Keratinocyte (primary cell): ENCODE data around the gene EIF2S1. TPM values are rescaled to one million over a fixed set of nuclear protein-coding genes. Genes with fewer than 3 reads are reported as not detected.

ENCODE experiments used
- DNase-seq: peaks from one replicate; pipeline ENCODE4 v3.0.0-alpha.2; 2011; ENCODE audit warnings: low read depth, missing footprints, low spot score
- FAIRE-seq: peaks from 2 replicates; lab custom pipeline; 2011; peaks lifted over from hg19 to GRCh38; lab: Jason Lieb, UNC
- H2AFZ ChIP-seq: 2 replicates; pipeline ENCODE4 v1.6.0; 2012; ENCODE audit warnings: low read length, control low read depth, inconsistent platforms; ENCODE audit not compliant: control insufficient read depth
- H3K27ac ChIP-seq: 2 replicates; pipeline ENCODE4 v1.5.1; 2011; ENCODE audit warnings: low read length; ENCODE audit not compliant: control insufficient read depth, insufficient read depth
- H3K27me3 ChIP-seq: 3 replicates; pipeline ENCODE4 v1.6.0; 2011; ENCODE audit warnings: low read length; ENCODE audit not compliant: control insufficient read depth, insufficient read depth; ENCODE audit errors: extremely low read depth
- H3K36me3 ChIP-seq, 2 experiments: 2 replicates in 1 of 2; 3 replicates in 1 of 2; pipeline ENCODE4 v1.5.1; 2011; ENCODE audit warnings: low read length in 2 of 2, mild to moderate bottlenecking in 1 of 2; ENCODE audit not compliant: control insufficient read depth in 2 of 2, insufficient read depth in 2 of 2; ENCODE audit errors: extremely low read depth in 1 of 2
- H3K4me1 ChIP-seq: 3 replicates; pipeline ENCODE4 v1.5.1; 2011; ENCODE audit warnings: low read length; ENCODE audit not compliant: control insufficient read depth, insufficient read depth; ENCODE audit errors: extremely low read depth
- H3K4me2 ChIP-seq: 3 replicates; pipeline ENCODE4 v1.6.0; 2011; ENCODE audit warnings: low read depth, low read length; ENCODE audit not compliant: control insufficient read depth, insufficient read depth; ENCODE audit errors: extremely low read depth
- H3K4me3 ChIP-seq, 3 experiments: fragments of 200-600 bp in 1 of 3; sonication (generic) in 1 of 3; 2 replicates in 2 of 3; 3 replicates in 1 of 3; pipeline ENCODE4 v1.5.1; 2011 to 2016; ENCODE audit warnings: low read length in 3 of 3, mild to moderate bottlenecking in 3 of 3, control low read depth in 2 of 3, inconsistent platforms in 1 of 3, low read depth in 1 of 3, mixed read lengths in 1 of 3, mixed run types in 1 of 3, moderate library complexity in 1 of 3; ENCODE audit not compliant: control insufficient read depth in 2 of 3, insufficient read depth in 2 of 3; ENCODE audit errors: extremely low read depth in 1 of 3
- H3K79me2 ChIP-seq: 2 replicates; pipeline ENCODE4 v1.6.0; 2012; ENCODE audit warnings: low read length; ENCODE audit not compliant: control insufficient read depth, insufficient read depth
- H3K9ac ChIP-seq: 3 replicates; pipeline ENCODE4 v1.6.0; 2011; ENCODE audit warnings: low read length; ENCODE audit not compliant: control insufficient read depth, insufficient read depth; ENCODE audit errors: extremely low read depth
- H3K9me1 ChIP-seq: 3 replicates; pipeline ENCODE4 v1.6.0; 2011; ENCODE audit warnings: low read length; ENCODE audit not compliant: control insufficient read depth, insufficient read depth; ENCODE audit errors: extremely low read depth
- H3K9me3 ChIP-seq: 2 replicates; pipeline ENCODE4 v1.5.1; 2012; ENCODE audit warnings: low read depth, low read length; ENCODE audit not compliant: control insufficient read depth
- H4K20me1 ChIP-seq: 3 replicates; pipeline ENCODE4 v1.6.0; 2011; ENCODE audit warnings: low read length; ENCODE audit not compliant: control insufficient read depth, insufficient read depth; ENCODE audit errors: extremely low read depth
- CTCF ChIP-seq, 3 experiments: IDR thresholded peaks in 1 of 3; conservative IDR thresholded peaks in 1 of 3; optimal IDR thresholded peaks in 1 of 3; 2 replicates in 2 of 3; 3 replicates in 1 of 3; pipeline versions ENCODE3 to v1.5.1; 2011; ENCODE audit warnings: low read length in 3 of 3, mild to moderate bottlenecking in 3 of 3, moderate library complexity in 2 of 3, control low read depth in 1 of 3, inconsistent platforms in 1 of 3; ENCODE audit not compliant: insufficient read depth in 2 of 3; ENCODE audit errors: extremely low read depth in 1 of 3
- EZH2 ChIP-seq: IDR thresholded peaks from one replicate; pipeline ENCODE4 v1.6.1; 2012; ENCODE audit warnings: inconsistent platforms, mild to moderate bottlenecking, low read length, moderate library complexity
- dilution Hi-C: fragments of 300-500 bp; cut with MboI; formaldehyde crosslinking; loops from one replicate; pipeline ENCODE4 v1.7.0; 2020; ENCODE audit warnings: low sequenced_read_pairs; ENCODE audit not compliant: extremely low pct_ligation_motif_present
- polyA plus RNA-seq, 5 experiments: library from polyadenylated mRNA; depleted of rRNA in 3 of 5; stranded (reverse) in 3 of 5; stranded (forward) in 1 of 5; unstranded in 1 of 5; fragments of >200 nt; gene quantifications; 1 replicate in 1 of 5; 2 replicates in 3 of 5; 3 replicates in 1 of 5; pipeline versions ENCODE4 v1.2.1 to v1.2.3, GENCODE V29; 2011 to 2012; ENCODE audit warnings: missing spikeins in 2 of 5, low read depth in 1 of 5, low replicate concordance in 1 of 5

Gene EIF2S1
- polyA plus RNA-seq, 1 donor (not counting 4 experiments of a cell fraction or from before 2014, with no cell fraction given) = 294 TPM

DNA sequence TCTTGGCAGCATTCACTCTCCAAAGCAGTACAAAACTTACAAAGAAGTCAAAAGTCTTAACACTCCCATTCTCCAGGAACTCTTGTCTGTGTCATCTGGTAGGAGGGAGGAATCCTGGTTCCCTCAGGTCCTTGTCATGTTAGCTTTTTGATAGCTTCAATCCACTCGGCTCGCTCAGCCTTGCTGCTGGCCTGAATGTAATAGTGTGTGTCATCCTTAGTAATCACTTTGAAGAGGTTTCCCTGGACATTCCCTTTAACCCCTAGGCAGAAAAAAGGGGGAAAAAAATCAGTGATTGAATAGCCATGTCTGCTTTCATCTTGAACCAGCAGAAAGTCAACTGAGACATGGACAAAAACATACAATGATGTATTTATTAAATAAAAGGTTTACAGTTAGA, 27.1 kb downstream of the EIF2S1 start:
- no peaks in the 10 kb centered on the region for H3K9me3 ChIP-seq
- no peak overlapping the region for H3K4me3 ChIP-seq
- H3K27me3 ChIP-seq = no peaks in the 10 kb centered on the region
- DNase-seq (no peak), FAIRE-seq (no peak)
- no peak overlapping the region for H3K27ac ChIP-seq
- H3K4me2 ChIP-seq = no peak overlapping the region
- dilution Hi-C loops = no loop called here
- no peaks in the 10 kb centered on the region for H3K9me1 ChIP-seq
- H3K4me1 ChIP-seq = peaks cover 17% of the 10 kb centered on the region
- no peak for TF ChIP-seq EZH2
- TF ChIP-seq CTCF (optimal IDR thresholded peaks at IDR 0.05 in 1 of 3, IDR thresholded peaks at IDR 0.05 in 1 of 3, conservative IDR thresholded peaks at IDR 0.05 in 1 of 3; ENCODE audit: extremely low read depth in 1 of 3, insufficient read depth in 2 of 3, low read length in 3 of 3) = no peak
- H3K79me2 ChIP-seq = peaks cover 12% of the 10 kb centered on the region
- no peaks in the 10 kb centered on the region for H4K20me1 ChIP-seq
- no peak overlapping the region for H3K9ac ChIP-seq
- peaks cover 42 to 51% of the 10 kb centered on the region in 2 experiments for H3K36me3 ChIP-seq
- H2AFZ ChIP-seq = no peak overlapping the region

DNA sequence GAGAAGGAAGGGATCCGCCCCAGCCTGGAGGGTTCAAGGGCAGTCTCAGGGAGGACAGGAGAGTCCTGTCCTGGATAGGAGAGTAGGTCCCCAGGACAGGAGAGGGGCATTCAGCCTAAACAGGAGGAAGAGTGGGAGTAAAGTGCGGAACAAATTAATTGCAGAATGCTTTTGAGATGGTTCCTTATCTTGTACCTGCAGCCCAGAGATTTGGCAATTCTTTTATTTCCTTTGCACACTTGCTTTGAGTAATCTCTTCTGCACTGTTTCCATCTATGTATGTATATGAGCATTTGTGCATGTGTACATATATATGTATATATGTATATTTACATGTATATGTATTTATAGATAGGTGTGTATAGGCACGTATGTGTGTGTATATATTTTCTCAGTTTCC, 29.1 kb downstream of the EIF2S1 start:
- Histone ChIP-seq H2AFZ (no peak overlapping the region), H3K27me3 (no peaks in the 10 kb centered on the region), H3K79me2 (peaks cover 19% of the 10 kb centered on the region), H3K9me3 (no peaks in the 10 kb centered on the region), H4K20me1 (peaks cover under 1% of the 10 kb centered on the region), H3K9me1 (no peaks in the 10 kb centered on the region), H3K27ac (no peak overlapping the region), H3K36me3 (peaks cover 45 to 61% of the 10 kb centered on the region in 2 experiments), H3K4me3 (no peak overlapping the region), H3K4me2 (no peak overlapping the region), H3K4me1 (peaks cover 17% of the 10 kb centered on the region), H3K9ac (no peak overlapping the region)
- DNase-seq = no peak
- TF ChIP-seq EZH2 (no peak), CTCF (optimal IDR thresholded peaks at IDR 0.05 in 1 of 3, IDR thresholded peaks at IDR 0.05 in 1 of 3, conservative IDR thresholded peaks at IDR 0.05 in 1 of 3; ENCODE audit: extremely low read depth in 1 of 3, insufficient read depth in 2 of 3, low read length in 3 of 3) (no peak)
- no peak for FAIRE-seq
- dilution Hi-C loops = no loop called here
